Measurements from ENCODE around the gene SRSF2.
"Not testable (repeated sequence)": the region's sequence is repeated elsewhere in the genome, so short reads cannot be mapped to it uniquely, and the experiment has no call there.

The SRSF2 gene

GRCh38 chr17:76732734-76733617 is 4.2 kb downstream of the SRSF2 start:
- H2AFZ ChIP-seq (ENCODE audit: low read depth, low read length) = no peak overlapping the region
- H3K9ac ChIP-seq (ENCODE audit: low read depth, low read length) = peak overlapping the region; percentile 100; the same call in 1 of the 2 replicates
- no peaks in the 10 kb centered on the region for H3K9me3 ChIP-seq (ENCODE audit: insufficient read depth, low read length, severe bottlenecking)
- TF ChIP-seq EZH2 (IDR thresholded peaks at IDR 0.05; ENCODE audit: borderline replicate concordance, low read depth, low read length, severe bottlenecking) = no peak
- TF ChIP-seq, protein P1, sequence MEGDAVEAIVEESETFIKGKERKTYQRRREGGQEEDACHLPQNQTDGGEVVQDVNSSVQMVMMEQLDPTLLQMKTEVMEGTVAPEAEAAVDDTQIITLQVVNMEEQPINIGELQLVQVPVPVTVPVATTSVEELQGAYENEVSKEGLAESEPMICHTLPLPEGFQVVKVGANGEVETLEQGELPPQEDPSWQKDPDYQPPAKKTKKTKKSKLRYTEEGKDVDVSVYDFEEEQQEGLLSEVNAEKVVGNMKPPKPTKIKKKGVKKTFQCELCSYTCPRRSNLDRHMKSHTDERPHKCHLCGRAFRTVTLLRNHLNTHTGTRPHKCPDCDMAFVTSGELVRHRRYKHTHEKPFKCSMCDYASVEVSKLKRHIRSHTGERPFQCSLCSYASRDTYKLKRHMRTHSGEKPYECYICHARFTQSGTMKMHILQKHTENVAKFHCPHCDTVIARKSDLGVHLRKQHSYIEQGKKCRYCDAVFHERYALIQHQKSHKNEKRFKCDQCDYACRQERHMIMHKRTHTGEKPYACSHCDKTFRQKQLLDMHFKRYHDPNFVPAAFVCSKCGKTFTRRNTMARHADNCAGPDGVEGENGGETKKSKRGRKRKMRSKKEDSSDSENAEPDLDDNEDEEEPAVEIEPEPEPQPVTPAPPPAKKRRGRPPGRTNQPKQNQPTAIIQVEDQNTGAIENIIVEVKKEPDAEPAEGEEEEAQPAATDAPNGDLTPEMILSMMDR (IDR thresholded peaks at IDR 0.05; ENCODE audit: borderline replicate concordance, extremely low read depth, low read length, poor library complexity, severe bottlenecking) = no peak
- H3K4me2 ChIP-seq (ENCODE audit: insufficient read depth, low read length) = peak overlapping the region; percentile 92
- peaks cover 89% of the 10 kb centered on the region for H3K79me2 ChIP-seq (ENCODE audit: insufficient read depth, low read length)
- H3K4me3 ChIP-seq (ENCODE audit: low read depth in 1 of 2, low read length in 2 of 2) = peak overlapping the region in 1 of 2 experiments; percentile 69; a peak in 2 of 4 replicates
- H3K36me3 ChIP-seq (ENCODE audit: insufficient read depth, low read length) = peaks cover 70% of the 10 kb centered on the region
- ATAC-seq (ENCODE audit: insufficient read depth, low read depth) (no peak), DNase-seq (peak; percentile 26)
- H3K27ac ChIP-seq (ENCODE audit: low read length) = peak overlapping the region; percentile 100; the same call in 1 of the 2 replicates
- H3K27me3 ChIP-seq (ENCODE audit: insufficient read depth, low read length, poor library complexity) = no peaks in the 10 kb centered on the region
- peaks cover 47% of the 10 kb centered on the region for H4K20me1 ChIP-seq (ENCODE audit: insufficient read depth, low read length)
- peaks cover 56% of the 10 kb centered on the region for H3K4me1 ChIP-seq (ENCODE audit: insufficient read depth, low read length)

DNA sequence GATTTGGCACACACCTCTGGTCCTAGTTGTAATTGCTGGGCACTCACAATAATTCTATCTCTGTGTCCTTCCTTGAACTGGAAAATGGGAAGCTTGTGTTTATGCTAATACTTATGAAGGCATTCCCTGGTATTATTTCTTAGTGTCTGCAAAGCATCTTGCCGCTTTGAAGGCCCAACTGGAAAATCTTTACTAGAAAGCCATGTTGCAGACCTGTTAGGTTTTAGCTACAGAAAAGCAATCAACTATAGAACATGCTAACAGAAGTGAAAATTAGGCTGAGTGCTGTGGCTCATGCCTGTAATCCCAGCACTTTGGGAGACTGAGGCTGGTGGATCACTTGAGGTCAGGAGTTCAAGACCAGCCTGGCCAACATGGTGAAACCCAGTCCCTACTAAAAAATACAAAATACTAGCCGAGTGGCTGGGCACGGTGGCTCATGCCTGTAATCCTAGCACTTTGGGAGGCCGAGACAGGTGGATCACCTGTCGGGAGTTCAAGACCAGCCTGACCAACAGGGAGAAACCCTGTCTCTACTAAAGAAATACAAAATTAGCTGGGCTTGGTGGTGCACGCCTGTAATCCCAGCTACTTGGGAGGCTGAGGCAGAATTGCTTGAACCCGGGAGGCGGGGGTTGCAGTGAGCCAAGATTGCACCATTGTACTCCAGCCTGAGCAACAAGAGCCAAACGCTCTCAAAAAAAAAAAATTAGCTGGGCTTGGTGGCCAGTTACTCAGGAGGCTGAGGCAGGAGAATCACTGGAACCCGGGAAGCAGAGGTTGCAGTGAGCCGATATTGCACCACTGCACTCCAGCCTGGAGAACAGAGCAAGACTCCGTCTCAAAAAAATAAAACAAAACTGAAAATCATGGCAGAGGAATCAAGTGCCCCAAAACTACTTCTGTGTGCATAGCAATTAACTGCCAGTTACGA is 5.1 kb downstream of the SRSF2 start:
- peaks cover 73% of the 10 kb centered on the region for H3K36me3 ChIP-seq (ENCODE audit: insufficient read depth, low read length)
- peaks cover 97% of the 10 kb centered on the region for H3K79me2 ChIP-seq (ENCODE audit: insufficient read depth, low read length)
- not testable (repeated sequence) for ATAC-seq (ENCODE audit: insufficient read depth, low read depth); H3K9ac ChIP-seq (ENCODE audit: low read depth, low read length); H3K27me3 ChIP-seq (ENCODE audit: insufficient read depth, low read length, poor library complexity); H3K9me3 ChIP-seq (ENCODE audit: insufficient read depth, low read length, severe bottlenecking); H2AFZ ChIP-seq (ENCODE audit: low read depth, low read length); H3K27ac ChIP-seq (ENCODE audit: low read length); H3K4me3 ChIP-seq (ENCODE audit: low read depth in 1 of 2, low read length in 2 of 2)
- peaks cover 64% of the 10 kb centered on the region for H3K4me1 ChIP-seq (ENCODE audit: insufficient read depth, low read length)
- peak overlapping the region; percentile 92 for H3K4me2 ChIP-seq (ENCODE audit: insufficient read depth, low read length)
- DNase-seq = peak; percentile 22
- peaks cover 55% of the 10 kb centered on the region for H4K20me1 ChIP-seq (ENCODE audit: insufficient read depth, low read length)

GRCh38 chr17:76727745-76728456 is 9.2 kb downstream of the SRSF2 start:
- no peaks in the 10 kb centered on the region for H3K27me3 ChIP-seq (ENCODE audit: insufficient read depth, low read length, poor library complexity)
- H3K4me2 ChIP-seq (ENCODE audit: insufficient read depth, low read length) = peak overlapping the region; percentile 89
- H3K9me3 ChIP-seq (ENCODE audit: insufficient read depth, low read length, severe bottlenecking) = no peaks in the 10 kb centered on the region
- TF ChIP-seq EZH2 (IDR thresholded peaks at IDR 0.05; ENCODE audit: borderline replicate concordance, low read depth, low read length, severe bottlenecking) = no peak
- TF ChIP-seq, protein P1 (IDR thresholded peaks at IDR 0.05; ENCODE audit: borderline replicate concordance, extremely low read depth, low read length, poor library complexity, severe bottlenecking) = no peak
- peaks cover 64% of the 10 kb centered on the region for H3K4me1 ChIP-seq (ENCODE audit: insufficient read depth, low read length)
- H3K27ac ChIP-seq (ENCODE audit: low read length) = peak overlapping the region; percentile 96
- peak overlapping the region; percentile 51 to 76; a peak in 3 of 4 replicates for H3K4me3 ChIP-seq (ENCODE audit: low read depth in 1 of 2, low read length in 2 of 2)
- H2AFZ ChIP-seq (ENCODE audit: low read depth, low read length) = no peak overlapping the region
- H3K36me3 ChIP-seq (ENCODE audit: insufficient read depth, low read length) = peaks cover 57% of the 10 kb centered on the region
- DNase-seq (peak; percentile 50), ATAC-seq (ENCODE audit: insufficient read depth, low read depth) (0 out of 3 replicates have a peak, but pooled peaks have one; percentile 8)
- H3K79me2 ChIP-seq (ENCODE audit: insufficient read depth, low read length) = peaks cover 92% of the 10 kb centered on the region
- H3K9ac ChIP-seq (ENCODE audit: low read depth, low read length) = peak overlapping the region; percentile 95
- peaks cover 22% of the 10 kb centered on the region; the same call in 1 of the 2 replicates for H4K20me1 ChIP-seq (ENCODE audit: insufficient read depth, low read length)

Data from DND-41 (cell line).